K562 (cell line): ENCODE data around the gene PCDH9. TPM values are rescaled to one million over a fixed set of nuclear protein-coding genes. Genes with fewer than 3 reads are reported as not detected.

Experiments
- ATAC-seq: fragments of 200-7000 bp; cut with Tn5 transposase; 3 replicates; pipeline ENCODE4 v1.9.1; 2020; ENCODE audit warnings: moderate library complexity
- BruUV-seq: library from RNA; stranded (reverse); fragments of 400-500 nt; replicated peaks from 2 replicates; lab custom pipeline; 2021; lab: Mats Ljungman, UMichigan
- CTCF ChIA-PET: fragments of 300-600 bp; formaldehyde crosslinking; extraction: SDS; loops from one replicate; lab custom pipeline; 2021; ENCODE audit warnings: low intra/inter-chr PET ratio; lab: Yijun Ruan, JAX
- POLR2A ChIA-PET: fragments of 300-600, 350-650 bp; sonication (Branson Sonifier 250); formaldehyde crosslinking; extraction: SDS; loops from one replicate; lab custom pipeline; 2021; ENCODE audit warnings: antibody characterized with exemption, inconsistent platforms; lab: Yijun Ruan, JAX
- DNase-seq, 4 experiments: peaks; one replicate each; pipeline versions ENCODE4 v3.0.0 to v3.0.0-alpha.2; 2011 to 2018; ENCODE audit warnings: low spot score in 3 of 4, mixed read lengths in 3 of 4; ENCODE audit errors: extremely low read depth in 1 of 4
- FAIRE-seq: peaks from 2 replicates; lab custom pipeline; 2011; peaks lifted over from hg19 to GRCh38; lab: Jason Lieb, UNC
- H2AFZ ChIP-seq: 2 replicates; pipeline ENCODE4 v1.6.0; 2011; ENCODE audit warnings: low read depth, low read length, control low read depth, inconsistent platforms
- H3K27ac ChIP-seq: fragments of 200-600 bp; 3 replicates; pipeline ENCODE4 v1.8.0; 2011; ENCODE audit warnings: low read depth, mild to moderate bottlenecking, control low read depth, inconsistent platforms, low read length, moderate library complexity, mixed read lengths; ENCODE audit errors: extremely low read depth
- H3K27me3 ChIP-seq, 2 experiments: fragments of 300-600 bp in 1 of 2; 2 replicates in 1 of 2; 3 replicates in 1 of 2; pipeline versions ENCODE4 v1.6.0 to v1.8.0; 2011; ENCODE audit warnings: inconsistent platforms in 2 of 2, low read length in 2 of 2, mild to moderate bottlenecking in 1 of 2, mixed read lengths in 1 of 2, moderate library complexity in 1 of 2; ENCODE audit not compliant: control insufficient read depth in 2 of 2, insufficient read depth in 2 of 2
- H3K36me3 ChIP-seq: fragments of 300-600 bp; 3 replicates; pipeline ENCODE4 v1.8.0; 2011; ENCODE audit warnings: mild to moderate bottlenecking, low read length, inconsistent platforms; ENCODE audit not compliant: control insufficient read depth, insufficient read depth
- H3K4me1 ChIP-seq, 2 experiments: fragments of 200-600 bp in 1 of 2; replicated peaks in 1 of 2; 2 replicates in 1 of 2; 3 replicates in 1 of 2; pipeline versions ENCODE4 v1.5.1 to v1.8.0; 2011; ENCODE audit warnings: inconsistent platforms in 2 of 2, low read length in 2 of 2, mild to moderate bottlenecking in 1 of 2, mixed read lengths in 1 of 2, moderate library complexity in 1 of 2; ENCODE audit not compliant: control insufficient read depth in 2 of 2, insufficient read depth in 2 of 2
- H3K4me2 ChIP-seq: 2 replicates; pipeline ENCODE4 v1.6.1; 2011; ENCODE audit warnings: low read length, control low read depth, inconsistent platforms, mixed read lengths; ENCODE audit not compliant: insufficient read depth
- H3K4me3 ChIP-seq: fragments of 200-600 bp; sonication (generic), shearing (Covaris generic); 2 replicates; pipeline ENCODE4 v1.5.1; 2016; ENCODE audit warnings: control low read depth, inconsistent platforms
- H3K79me2 ChIP-seq: fragments of 200-600 bp; 3 replicates; pipeline ENCODE4 v1.8.0; 2011; ENCODE audit warnings: low read length, inconsistent platforms; ENCODE audit not compliant: control insufficient read depth, insufficient read depth
- H3K9ac ChIP-seq, 2 experiments: 2 replicates each; pipeline versions ENCODE4 v1.6.0 to v1.6.1; 2011; ENCODE audit warnings: low read depth in 2 of 2, low read length in 2 of 2, control low read depth in 1 of 2, inconsistent platforms in 1 of 2, mild to moderate bottlenecking in 1 of 2, mixed read lengths in 1 of 2; ENCODE audit not compliant: insufficient read depth in 1 of 2
- H3K9me1 ChIP-seq: one replicate; pipeline ENCODE4 v1.6.0; 2011; ENCODE audit warnings: inconsistent platforms, mild to moderate bottlenecking, low read length, moderate library complexity; ENCODE audit not compliant: control insufficient read depth, insufficient read depth
- H3K9me3 ChIP-seq: replicated peaks from 2 replicates; pipeline ENCODE4 v1.5.1; 2011; ENCODE audit warnings: low read depth, low read length, inconsistent platforms; ENCODE audit not compliant: control insufficient read depth, insufficient read depth
- H4K20me1 ChIP-seq: replicated peaks from 2 replicates; pipeline ENCODE4 v1.6.1; 2011; ENCODE audit warnings: low read length, inconsistent platforms, mixed read lengths; ENCODE audit not compliant: control insufficient read depth, insufficient read depth
- ATF1 ChIP-seq, 2 experiments: fragments of 450-650 bp in 1 of 2; IDR thresholded peaks; 2 replicates each; pipeline ENCODE4 v1.6.1; 2016; ENCODE audit warnings: missing compliant biosample characterization in 1 of 2, missing genetic modification characterization in 1 of 2
- FOSL1 ChIP-seq: fragments of 200-800 bp; sonication (Bioruptor generic); conservative IDR thresholded peaks from 2 replicates; pipeline ENCODE4 v1.6.1; 2016; ENCODE audit warnings: missing genetic modification characterization, missing compliant biosample characterization
- GABPB2 ChIP-seq: fragments of 250-450 bp; sonication (Bioruptor Pico); conservative IDR thresholded peaks from 2 replicates; pipeline ENCODE4 v1.5.1; 2021; ENCODE audit warnings: mild to moderate bottlenecking
- HNRNPH1 ChIP-seq: fragments of 200-400 bp; formaldehyde crosslinking; optimal IDR thresholded peaks from 2 replicates; pipeline ENCODE3; 2017; ENCODE audit warnings: low read depth, mild to moderate bottlenecking, low read length, moderate library complexity
- KDM2B ChIP-seq: fragments of 250-450 bp; sonication (Bioruptor Pico); IDR thresholded peaks from 2 replicates; pipeline ENCODE4 v1.8.0; 2021; ENCODE audit warnings: mild to moderate bottlenecking, moderate library complexity
- NFXL1 ChIP-seq: fragments of 450-650 bp; formaldehyde crosslinking; IDR thresholded peaks from 2 replicates; pipeline ENCODE4 v1.4.0; 2021; ENCODE audit warnings: mild to moderate bottlenecking
- PHF20 ChIP-seq: fragments of 450-650 bp; IDR thresholded peaks from 2 replicates; pipeline ENCODE4 v1.6.1; 2018; ENCODE audit not compliant: partially characterized antibody
- SNAPC5 ChIP-seq: fragments of 250-450 bp; sonication (Bioruptor Pico); IDR thresholded peaks from 2 replicates; pipeline ENCODE4 v1.8.0; 2021; ENCODE audit warnings: moderate library complexity, mild to moderate bottlenecking, inconsistent platforms
- STAT5B ChIP-seq: fragments of 250-450 bp; sonication (Bioruptor Pico); IDR thresholded peaks from 2 replicates; pipeline ENCODE4 v1.8.0; 2021; ENCODE audit warnings: mild to moderate bottlenecking, inconsistent platforms
- ZNF134 ChIP-seq: fragments of 250-450 bp; sonication (Bioruptor Pico); conservative IDR thresholded peaks from 2 replicates; pipeline ENCODE4 v1.4.0; 2020
- ZNF212 ChIP-seq: fragments of 450-650 bp; formaldehyde crosslinking; IDR thresholded peaks from 2 replicates; pipeline ENCODE4 v1.4.0; 2020; ENCODE audit warnings: mild to moderate bottlenecking
- ZNF263 ChIP-seq: sonication (generic); formaldehyde crosslinking; IDR thresholded peaks from 2 replicates; pipeline ENCODE4 v1.8.0; 2022; ENCODE audit warnings: mild to moderate bottlenecking, missing genetic modification reagents, borderline replicate concordance
- ZNF592 ChIP-seq: fragments of 450-650 bp; IDR thresholded peaks from 2 replicates; pipeline ENCODE4 v1.6.1; 2017; ENCODE audit warnings: antibody characterized with exemption, mild to moderate bottlenecking
- ZNF707 ChIP-seq: fragments of 250-450 bp; sonication (Bioruptor Pico); conservative IDR thresholded peaks from 2 replicates; pipeline ENCODE4 v1.8.0; 2022; ENCODE audit warnings: inconsistent platforms, mild to moderate bottlenecking, moderate library complexity
- WGBS: fragments of 100-300 bp; shearing (Covaris generic); methylation state at CpG from one replicate; pipeline ENCODE4 v1.1.6; 2016; ENCODE audit warnings: low coverage, mixed read lengths; ENCODE audit not compliant: insufficient coverage; ENCODE audit errors: missing lambda C conversion rate; 5-methylcytosine and 5-hydroxymethylcytosine counted together
- in situ Hi-C: fragments of 300-500 bp; cut with MboI; formaldehyde crosslinking; loops from 4 replicates; pipeline ENCODE4 v1.15.0; 2018; ENCODE audit warnings: inconsistent platforms, mixed read lengths
- intact Hi-C: fragments of 100-400 bp; cut with micrococcal nuclease; formaldehyde crosslinking; loops from 2 replicates; pipeline ENCODE4 v1.14.2; 2022
- polyA plus RNA-seq, 8 experiments: library from polyadenylated mRNA; depleted of rRNA in 4 of 8; stranded (reverse) in 5 of 8; unstranded in 3 of 8; fragments of >200 nt; fragmentation: Nextera tagmentation in 2 of 8; fragmentation: Illumina TruSeq in 1 of 8; extraction: Ambion mirVana in 2 of 8; extraction: Trizol in 1 of 8; gene quantifications; 2 replicates each; pipeline versions ENCODE4 v1.2.1 to v1.2.3, GENCODE V29; 2011 to 2014; ENCODE audit warnings: inconsistent platforms in 1 of 8, missing spikeins in 1 of 8
- total RNA-seq, 7 experiments: library from RNA; depleted of rRNA in 6 of 7; stranded (reverse); fragments of >200 nt in 6 of 7; fragmentation: Illumina TruSeq in 2 of 7; extraction: Trizol in 2 of 7; gene quantifications; 2 replicates each; pipeline versions ENCODE4 v1.2.1 to v1.2.3, GENCODE V29; 2011 to 2021; ENCODE audit warnings: low replicate concordance in 1 of 7

Gene PCDH9
- total and polyA plus RNA-seq, 9 of the 15 experiments (the other 6 are each of a cell fraction or from before 2014, with no cell fraction given) = 1.1 to 6.7 (median 4.9) TPM

GRCh38 chr13:67118277-67118676, 111.9 kb downstream of the PCDH9 start:
- no TSS peak for BruUV-seq
- no peak for TF ChIP-seq ZNF592
- no peak for TF ChIP-seq ZNF134 (CRISPR knock-in tag)
- TF ChIP-seq HNRNPH1 = no peak
- no peak for TF ChIP-seq STAT5B
- no peak for TF ChIP-seq PHF20
- no peak for TF ChIP-seq ZNF212 (CRISPR knock-in tag)
- TF ChIP-seq NFXL1 (CRISPR knock-in tag) = no peak
- TF ChIP-seq SNAPC5 (CRISPR knock-in tag) = no peak
- TF ChIP-seq GABPB2 = no peak
- TF ChIP-seq ATF1 (CRISPR knock-in tag; IDR thresholded peaks at IDR 0.05) = no peak
- TF ChIP-seq ATF1 (tag; IDR thresholded peaks at IDR 0.05) = no peak
- TF ChIP-seq ZNF263 (CRISPR knock-in tag) = no peak
- no peak for TF ChIP-seq FOSL1
- TF ChIP-seq ZNF707 (CRISPR knock-in tag) = no peak
- TF ChIP-seq KDM2B = no peak
- FAIRE-seq (no peak), ATAC-seq (no peak), DNase-seq (no peak)
- Histone ChIP-seq H3K4me3 (no peak overlapping the region), H3K79me2 (no peaks in the 10 kb centered on the region; the same call in 2 of the 3 replicates), H3K27me3 (no peaks in the 10 kb centered on the region), H3K4me2 (no peak overlapping the region), H4K20me1 (no peaks in the 10 kb centered on the region), H3K9me3 (no peaks in the 10 kb centered on the region), H3K36me3 (no peaks in the 10 kb centered on the region), H3K9me1 (no peaks in the 10 kb centered on the region), H2AFZ (peak overlapping the region; percentile 50), H3K4me1 (no peaks in the 10 kb centered on the region; a peak in 2 of 5 replicates), H3K9ac (no peak overlapping the region), H3K27ac (no peak overlapping the region)
- intact Hi-C loops = no loop called here
- ChIA-PET CTCF (no interaction called here), POLR2A (no interaction called here)
- WGBS = 31% methylated on average over 1 of the region's 1 CpG
- in situ Hi-C loops = no loop called here
